Raji (cell line): ENCODE results near the gene NFATC3.

Experiments
- POLR2A ChIP-seq: IDR thresholded peaks from 2 replicates; pipeline ENCODE4 v1.6.1; 2011; ENCODE audit warnings: low read depth, low read length, control low read depth; ENCODE audit not compliant: insufficient read depth

Gene NFATC3

GRCh38 chr16:68085259-68086071 lies at the start of gene NFATC3:
TSS of gene NFATC3 (plus strand) at chr16:68085370. CDS start at chr16:68085682, 312 bp downstream.
- TF ChIP-seq POLR2A = no peak

- no peak for TF ChIP-seq POLR2A
These were observed 47.2 kb upstream of the NFATC3 start for GRCh38 chr16:68037841-68038597.

- TF ChIP-seq POLR2A = no peak
These were observed 44.5 kb upstream of the NFATC3 start for GRCh38 chr16:68040506-68041288.

GRCh38 chr16:68041783-68042182 lies 43.4 kb upstream of the NFATC3 start:
- TF ChIP-seq POLR2A = no peak

GRCh38 chr16:68046106-68046505 lies 39.1 kb upstream of the NFATC3 start:
- TF ChIP-seq POLR2A = no peak

- no peak for TF ChIP-seq POLR2A
These were observed 37.2 kb upstream of the NFATC3 start for GRCh38 chr16:68047987-68048386.

- TF ChIP-seq POLR2A = no peak
These were observed 35.7 kb upstream of the NFATC3 start for GRCh38 chr16:68049449-68049848.

GRCh38 chr16:68055395-68055794 lies 29.8 kb upstream of the NFATC3 start:
- no peak for TF ChIP-seq POLR2A

- TF ChIP-seq POLR2A = no peak
These were observed 25.4 kb upstream of the NFATC3 start for GRCh38 chr16:68059804-68060203.

GRCh38 chr16:68061396-68061795 lies 23.8 kb upstream of the NFATC3 start:
- TF ChIP-seq POLR2A = no peak

GRCh38 chr16:68062910-68063393 lies 22.2 kb upstream of the NFATC3 start:
- TF ChIP-seq POLR2A = no peak

- no peak for TF ChIP-seq POLR2A
These were observed 20.3 kb upstream of the NFATC3 start for GRCh38 chr16:68064791-68065365.

- TF ChIP-seq POLR2A = no peak
These were observed 19.4 kb upstream of the NFATC3 start for GRCh38 chr16:68065716-68066305.

- no peak for TF ChIP-seq POLR2A
These were observed 18.4 kb upstream of the NFATC3 start for GRCh38 chr16:68066763-68067162.
